Lung (tissue), 12 donors: ENCODE results near the gene CADM2. TPM values are rescaled to one million over a fixed set of nuclear protein-coding genes. Genes with fewer than 3 reads are reported as not detected.

Source experiments
- ATAC-seq: fragments of 200-7000 bp; cut with Tn5 transposase; one replicate; pipeline ENCODE4 v1.9.1; 2020; ENCODE audit warnings: moderate number of reproducible peaks; ENCODE audit not compliant: insufficient read depth, low FRiP score
- DNase-seq, 3 donors: peaks; one replicate each; pipeline ENCODE4 v3.0.0-alpha.2; 2013 to 2017
- H3K27ac ChIP-seq, 2 donors: one replicate each; pipeline ENCODE4 v1.5.1; 2013; ENCODE audit warnings: mild to moderate bottlenecking in 2 of 2, moderate library complexity in 2 of 2, control low read depth in 1 of 2, inconsistent platforms in 1 of 2, low read depth in 1 of 2, low read length in 1 of 2
- H3K27me3 ChIP-seq, 3 donors: one replicate each; pipeline ENCODE4 v1.5.1; 2013; ENCODE audit warnings: low read length in 2 of 3; ENCODE audit not compliant: control insufficient read depth in 3 of 3, insufficient read depth in 3 of 3
- H3K36me3 ChIP-seq, 4 donors: one replicate each; pipeline ENCODE4 v1.5.1; 2013; ENCODE audit warnings: low read length in 4 of 4, mild to moderate bottlenecking in 1 of 4, moderate library complexity in 1 of 4; ENCODE audit not compliant: control insufficient read depth in 4 of 4, insufficient read depth in 4 of 4
- H3K4me1 ChIP-seq, 5 donors: one replicate each; pipeline ENCODE4 v1.5.1; 2013; ENCODE audit warnings: low read length in 5 of 5, mild to moderate bottlenecking in 2 of 5, moderate library complexity in 1 of 5; ENCODE audit not compliant: control insufficient read depth in 5 of 5, insufficient read depth in 5 of 5
- H3K4me3 ChIP-seq: one replicate; pipeline ENCODE4 v1.5.1; 2013; ENCODE audit warnings: mild to moderate bottlenecking, control low read depth, moderate library complexity
- H3K9ac ChIP-seq, 2 donors: one replicate each; pipeline ENCODE4 v1.5.1; 2013; ENCODE audit warnings: low read length in 2 of 2, control low read depth in 1 of 2; ENCODE audit not compliant: insufficient read depth in 1 of 2
- H3K9me3 ChIP-seq, 4 donors: one replicate each; pipeline ENCODE4 v1.5.1; 2013; ENCODE audit warnings: low read length in 3 of 4, mild to moderate bottlenecking in 1 of 4, moderate library complexity in 1 of 4; ENCODE audit not compliant: control insufficient read depth in 4 of 4, insufficient read depth in 3 of 4
- CTCF ChIP-seq: IDR thresholded peaks from 2 replicates; pipeline ENCODE4 v1.5.1; 2012; ENCODE audit warnings: mild to moderate bottlenecking; ENCODE audit errors: control extremely low read depth, extremely low read depth
- whole genome bisulfite sequencing, 2 donors: extraction: QIAGEN DNeasy Blood & Tissue Kit; methylation state at CpG; one replicate each; pipeline ENCODE4 v1.1.7; 2013; 5-methylcytosine and 5-hydroxymethylcytosine counted together
- polyA plus RNA-seq, 2 donors: library from polyadenylated mRNA; stranded (reverse); fragments of 200-250 nt; gene quantifications; one replicate each; pipeline ENCODE4 v1.2.1, GENCODE V29; 2013
- total RNA-seq, 2 donors: library from RNA; depleted of rRNA in 1 of 2; stranded (reverse); fragments of >200 nt in 1 of 2; gene quantifications; one replicate each; pipeline ENCODE4 v1.2.1, GENCODE V29; 2014 to 2021
- donor health status: control.
- donor health status: control.
- donor health status: Bipolar disorder and iron deficiency.
- donor health status: healthy.
- donor health status: DM: yes; HTN: yes; CAD: no.

CADM2 gene
- total and polyA plus RNA-seq, 4 donors = 0.14 to 3.3 (median 0.32) TPM

- ATAC-seq = no peak
- Histone ChIP-seq H3K9ac (no peak overlapping the region), H3K4me3 (no peak overlapping the region), H3K36me3 (no peaks in the 10 kb centered on the region), H3K9me3 (no peaks in the 10 kb centered on the region), H3K4me1 (no peaks in the 10 kb centered on the region), H3K27me3 (no peaks in the 10 kb centered on the region), H3K27ac (no peak overlapping the region)
- peak in 2 of 3 donors; percentile 6 to 12 for DNase-seq
- no peak for TF ChIP-seq CTCF
- WGBS, 2 donors = 74 to 79% methylated on average over 6 of the region's 6 CpGs
Observed at GRCh38 chr3:85387913-85388505, 429.2 kb downstream of the CADM2 start.

DNA sequence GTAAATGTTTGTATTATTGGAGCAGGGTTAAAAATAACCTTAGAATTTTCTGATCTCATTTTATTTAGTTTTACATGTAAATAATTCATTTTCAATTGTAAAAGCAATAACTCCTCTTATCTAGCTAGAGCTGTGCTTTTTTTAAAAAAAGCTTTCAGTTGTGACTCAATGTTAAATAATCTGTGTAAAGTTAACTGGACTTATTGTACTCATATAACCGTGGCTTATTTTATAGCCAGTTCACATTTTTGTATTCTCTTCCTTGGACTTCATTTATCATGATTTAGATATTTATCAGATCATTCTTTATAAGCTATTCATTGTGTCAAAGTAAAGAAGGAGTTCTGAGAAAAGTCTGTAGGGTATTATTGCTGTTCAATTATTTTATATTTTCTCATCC, 435.6 kb downstream of the CADM2 start:
- 36 to 41% methylated on average over 1 of the region's 1 CpG for WGBS, 2 donors
- H3K4me3 ChIP-seq = no peak overlapping the region

DNA sequence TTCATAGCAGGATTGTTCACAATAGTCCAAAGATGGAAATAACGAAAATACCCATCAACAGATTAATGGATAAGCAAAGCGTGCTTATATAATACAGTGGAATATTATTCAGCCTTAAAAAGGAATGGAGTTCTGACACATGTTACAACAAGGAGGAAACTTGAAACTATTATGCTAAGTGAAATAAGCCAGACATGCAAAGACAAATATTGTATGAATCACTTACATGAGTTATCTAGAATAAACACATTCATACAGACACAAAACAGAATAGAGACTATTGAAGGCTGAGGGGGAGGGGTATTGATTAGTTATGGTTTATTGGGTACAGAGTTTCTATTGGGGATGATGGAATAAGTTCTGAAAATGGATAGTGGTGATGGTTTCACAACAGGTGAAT, 438.6 kb downstream of the CADM2 start:
- Histone ChIP-seq H3K36me3 (no peaks in the 10 kb centered on the region), H3K9me3 (no peaks in the 10 kb centered on the region), H3K9ac (no peak overlapping the region), H3K4me3 (no peak overlapping the region), H3K27me3 (no peaks in the 10 kb centered on the region), H3K27ac (no peak overlapping the region), H3K4me1 (no peaks in the 10 kb centered on the region)
- ATAC-seq = no peak
- 87 to 93% methylated on average over 2 of the region's 2 CpGs for WGBS, 2 donors
- no peak for TF ChIP-seq CTCF
- no peak for DNase-seq

More for the DNA sequence above, 435.6 kb downstream of the CADM2 start:
- H3K9me3 ChIP-seq = no peaks in the 10 kb centered on the region
- no peak for TF ChIP-seq CTCF
- no peaks in the 10 kb centered on the region for H3K4me1 ChIP-seq
- no peaks in the 10 kb centered on the region for H3K27me3 ChIP-seq
- no peak overlapping the region for H3K27ac ChIP-seq
- H3K9ac ChIP-seq = no peak overlapping the region
- ATAC-seq = no peak
- DNase-seq = no peak
- no peaks in the 10 kb centered on the region for H3K36me3 ChIP-seq

- ATAC-seq (no peak), DNase-seq (peak; percentile 51 to 84 (median 76))
- Histone ChIP-seq H3K9ac (no peak overlapping the region), H3K27me3 (no peaks in the 10 kb centered on the region), H3K4me3 (no peak overlapping the region), H3K9me3 (no peaks in the 10 kb centered on the region), H3K27ac (no peak overlapping the region), H3K36me3 (no peaks in the 10 kb centered on the region), H3K4me1 (peaks cover 0 to 4% (median 0%) of the 10 kb centered on the region in 5 donors)
- WGBS, 2 donors = 58 to 74% methylated on average over 4 of the region's 4 CpGs
- TF ChIP-seq CTCF = no peak
Observed at GRCh38 chr3:85426121-85426520, 467.3 kb downstream of the CADM2 start.
